IMR-90 (cell line): ENCODE results near the gene SGPL1. TPM values are rescaled to one million over a fixed set of nuclear protein-coding genes. Genes with fewer than 3 reads are reported as not detected.

Source experiments
- ATAC-seq: fragments of 200-7000 bp; cut with Tn5 transposase; 2 replicates; pipeline ENCODE4 v1.9.1; 2020; ENCODE audit warnings: low read depth, mild to moderate bottlenecking, moderate library complexity
- BruUV-seq: library from RNA; stranded (reverse); fragments of 400-500 nt; replicated peaks from 2 replicates; lab custom pipeline; 2021; lab: Mats Ljungman, UMichigan
- CTCF ChIA-PET: fragments of 300-600 bp; formaldehyde crosslinking; extraction: SDS; loops from one replicate; lab custom pipeline; 2021; ENCODE audit warnings: antibody characterized with exemption; lab: Yijun Ruan, JAX
- POLR2A ChIA-PET: fragments of 300-600 bp; sonication (Branson Sonifier 250); formaldehyde crosslinking; loops from one replicate; lab custom pipeline; 2022; ENCODE audit warnings: antibody characterized with exemption; ENCODE audit not compliant: unreplicated experiment; lab: Charles Lee
- DNase-seq: peaks from one replicate; pipeline ENCODE4 v3.0.0; 2013
- H2AFZ ChIP-seq: replicated peaks from 2 replicates; pipeline ENCODE3; 2013; ENCODE audit warnings: low read length, mild to moderate bottlenecking; ENCODE audit not compliant: poor library complexity
- H2AK5ac ChIP-seq: 2 replicates; pipeline ENCODE4 v1.6.1; 2013; ENCODE audit warnings: low read depth, low read length, inconsistent platforms
- H2AK9ac ChIP-seq: replicated peaks from 2 replicates; pipeline ENCODE3; 2013; ENCODE audit warnings: mild to moderate bottlenecking, low read depth, low read length, moderate library complexity; ENCODE audit not compliant: poor library complexity
- H2BK120ac ChIP-seq: 2 replicates; pipeline ENCODE4 v1.6.1; 2013; ENCODE audit warnings: low read depth, low read length, inconsistent platforms
- H2BK15ac ChIP-seq: 3 replicates; pipeline ENCODE4 v1.6.1; 2013; ENCODE audit warnings: low read depth, low read length, inconsistent platforms
- H2BK20ac ChIP-seq: 2 replicates; pipeline ENCODE4 v1.6.1; 2013; ENCODE audit warnings: low read depth, mild to moderate bottlenecking, inconsistent platforms, low read length, moderate library complexity
- H2BK5ac ChIP-seq: 2 replicates; pipeline ENCODE4 v1.6.1; 2013; ENCODE audit warnings: mild to moderate bottlenecking, low read depth, low read length, inconsistent platforms; ENCODE audit not compliant: poor library complexity, severe bottlenecking
- H3K14ac ChIP-seq: replicated peaks from 2 replicates; pipeline ENCODE4 v1.6.1; 2013; ENCODE audit warnings: low read depth, low read length, inconsistent platforms
- H3K18ac ChIP-seq: 2 replicates; pipeline ENCODE4 v1.6.1; 2013; ENCODE audit warnings: low read depth, low read length, control low read depth
- H3K23ac ChIP-seq: 2 replicates; pipeline ENCODE4 v1.6.1; 2013; ENCODE audit warnings: low read depth, low read length, inconsistent platforms
- H3K27ac ChIP-seq: 2 replicates; pipeline ENCODE4 v1.5.1; 2013; ENCODE audit warnings: mild to moderate bottlenecking, control low read depth, low read length; ENCODE audit not compliant: insufficient read depth
- H3K27me3 ChIP-seq: 2 replicates; pipeline ENCODE4 v1.6.1; 2013; ENCODE audit warnings: low read length; ENCODE audit not compliant: control insufficient read depth, insufficient read depth
- H3K36me3 ChIP-seq: 2 replicates; pipeline ENCODE4 v1.6.1; 2013; ENCODE audit warnings: low read length, mixed read lengths; ENCODE audit not compliant: control insufficient read depth, insufficient read depth
- H3K4ac ChIP-seq: 2 replicates; pipeline ENCODE4 v1.6.1; 2013; ENCODE audit warnings: low read depth, low read length, inconsistent platforms
- H3K4me1 ChIP-seq: 2 replicates; pipeline ENCODE4 v1.6.1; 2013; ENCODE audit warnings: low read length, mixed read lengths; ENCODE audit not compliant: control insufficient read depth, insufficient read depth
- H3K4me2 ChIP-seq: 2 replicates; pipeline ENCODE4 v1.6.1; 2013; ENCODE audit warnings: low read depth, mild to moderate bottlenecking, control low read depth, low read length, moderate library complexity
- H3K4me3 ChIP-seq: 2 replicates; pipeline ENCODE4 v1.5.1; 2013; ENCODE audit warnings: low read depth, mild to moderate bottlenecking, control low read depth, low read length, moderate library complexity; ENCODE audit not compliant: insufficient read depth
- H3K56ac ChIP-seq: 2 replicates; pipeline ENCODE4 v1.6.1; 2013; ENCODE audit warnings: low read length, inconsistent platforms; ENCODE audit not compliant: insufficient read depth; ENCODE audit errors: extremely low read depth
- H3K79me1 ChIP-seq, 2 experiments: 2 replicates each; pipeline ENCODE4 v1.6.1; 2013; ENCODE audit warnings: low read length in 2 of 2, inconsistent platforms in 1 of 2, low read depth in 1 of 2
- H3K9ac ChIP-seq: 2 replicates; pipeline ENCODE4 v1.6.1; 2013; ENCODE audit warnings: low read depth, low read length, control low read depth
- H3K9me1 ChIP-seq: 2 replicates; pipeline ENCODE4 v1.6.1; 2013; ENCODE audit warnings: low read length, inconsistent platforms; ENCODE audit not compliant: insufficient read depth
- H3K9me3 ChIP-seq: 2 replicates; pipeline ENCODE4 v1.6.1; 2013; ENCODE audit warnings: low read length; ENCODE audit not compliant: control insufficient read depth, insufficient read depth
- H4K20me1 ChIP-seq: 2 replicates; pipeline ENCODE4 v1.6.1; 2013; ENCODE audit warnings: low read length, inconsistent platforms; ENCODE audit not compliant: insufficient read depth
- H4K5ac ChIP-seq: 2 replicates; pipeline ENCODE4 v1.6.1; 2013; ENCODE audit warnings: mild to moderate bottlenecking, low read depth, low read length, control low read depth
- H4K8ac ChIP-seq, 2 experiments: 2 replicates each; pipeline ENCODE4 v1.6.1; 2013; ENCODE audit warnings: low read depth in 2 of 2, low read length in 2 of 2, control low read depth in 1 of 2, inconsistent platforms in 1 of 2
- H4K91ac ChIP-seq: 2 replicates; pipeline ENCODE4 v1.6.1; 2013; ENCODE audit warnings: low read depth, low read length, inconsistent platforms; ENCODE audit not compliant: insufficient read depth
- CEBPB ChIP-seq: IDR thresholded peaks from 2 replicates; pipeline ENCODE4 v1.6.1; 2012; ENCODE audit warnings: low read depth, low read length, improper control_type of control experiment
- MAFK ChIP-seq: IDR thresholded peaks from 2 replicates; pipeline ENCODE4 v1.6.1; 2012; ENCODE audit warnings: low read depth, low read length, improper control_type of control experiment
- WGBS, 2 experiments: methylation state at CpG; one replicate each; pipeline versions ENCODE4 v1.1.5 to v1.1.7; 2013; ENCODE audit warnings: missing lambda C conversion rate in 2 of 2; ENCODE audit not compliant: insufficient read length in 1 of 2; ENCODE audit errors: extremely low coverage in 2 of 2; 5-methylcytosine and 5-hydroxymethylcytosine counted together
- dilution Hi-C: fragments of 300-500 bp; cut with HindIII; formaldehyde crosslinking; loops from one replicate; pipeline ENCODE4 v1.14.3; 2018; ENCODE audit warnings: low sequenced_read_pairs; ENCODE audit not compliant: unreplicated experiment
- in situ Hi-C: fragments of 300-500 bp; cut with MboI; formaldehyde crosslinking; loops from 3 replicates; pipeline ENCODE4 v1.14.3; 2019; ENCODE audit warnings: low sequenced_read_pairs, inconsistent platforms, mixed read lengths
- intact Hi-C: fragments of 100-400 bp; cut with micrococcal nuclease; formaldehyde crosslinking; loops from 2 replicates; pipeline ENCODE4 v1.10.0; 2022
- polyA plus RNA-seq, 3 experiments: library from polyadenylated mRNA; depleted of rRNA; stranded (reverse); fragments of >200 nt; gene quantifications; 2 replicates each; pipeline ENCODE4 v1.2.3, GENCODE V29; 2012; ENCODE audit warnings: low replicate concordance in 1 of 3
- total RNA-seq: library from RNA; depleted of rRNA; stranded (reverse); fragments of >200 nt; gene quantifications from 2 replicates; pipeline ENCODE4 v1.2.3, GENCODE V29; 2012
- TF ChIP-seq, protein P1 (sequence below): fragments of 150-350 bp; IDR thresholded peaks from 2 replicates; pipeline ENCODE4 v1.6.1; 2016; ENCODE audit warnings: low read depth, mild to moderate bottlenecking, low read length, moderate library complexity, borderline replicate concordance

SGPL1 gene
- total and polyA plus RNA-seq, 2 of the 4 experiments (the other 2 are of a cell fraction): 12.2 to 26.7 TPM

DNA sequence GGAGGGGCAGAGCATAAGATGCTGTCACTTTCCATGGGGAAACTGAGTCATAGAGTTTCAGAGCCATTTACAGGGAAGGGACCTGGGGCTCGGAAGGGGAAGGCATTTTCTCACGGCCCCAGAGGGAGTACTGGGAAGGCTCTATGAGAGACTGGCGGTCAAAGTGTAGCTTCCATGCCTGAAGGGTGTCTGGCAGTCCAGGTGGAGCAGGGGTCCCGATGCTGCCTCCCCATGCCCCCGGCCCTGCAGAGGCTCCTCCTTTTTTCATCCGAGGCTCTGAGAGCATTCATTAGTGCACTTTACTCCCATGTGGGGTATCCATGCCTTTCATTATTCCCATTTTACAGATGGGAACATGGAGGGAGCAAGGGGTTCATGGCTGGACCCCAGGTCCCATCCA is 100.5 kb downstream of the SGPL1 start:
- no peak overlapping the region for H4K91ac ChIP-seq
- H3K79me1 ChIP-seq: no peaks in the 10 kb centered on the region
- H2AFZ ChIP-seq: no peak overlapping the region
- H3K18ac ChIP-seq: no peak overlapping the region
- TF ChIP-seq CEBPB: no peak
- TF ChIP-seq, protein P1, sequence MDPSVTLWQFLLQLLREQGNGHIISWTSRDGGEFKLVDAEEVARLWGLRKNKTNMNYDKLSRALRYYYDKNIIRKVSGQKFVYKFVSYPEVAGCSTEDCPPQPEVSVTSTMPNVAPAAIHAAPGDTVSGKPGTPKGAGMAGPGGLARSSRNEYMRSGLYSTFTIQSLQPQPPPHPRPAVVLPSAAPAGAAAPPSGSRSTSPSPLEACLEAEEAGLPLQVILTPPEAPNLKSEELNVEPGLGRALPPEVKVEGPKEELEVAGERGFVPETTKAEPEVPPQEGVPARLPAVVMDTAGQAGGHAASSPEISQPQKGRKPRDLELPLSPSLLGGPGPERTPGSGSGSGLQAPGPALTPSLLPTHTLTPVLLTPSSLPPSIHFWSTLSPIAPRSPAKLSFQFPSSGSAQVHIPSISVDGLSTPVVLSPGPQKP: no peak
- TF ChIP-seq MAFK: no peak
- no peak for DNase-seq
- CTCF ChIA-PET: interaction anchor here (1.2 kb wide), 1 partner anchor 8 kb away, joined by 3 read pairs; no protein-coding TSS in a partner anchor
- ATAC-seq: no peak
- H2BK15ac ChIP-seq: no peak overlapping the region
- no peaks in the 10 kb centered on the region for H3K4me1 ChIP-seq
- H3K4me3 ChIP-seq: no peak overlapping the region
- dilution Hi-C loops: no loop called here
- no peak overlapping the region for H3K4ac ChIP-seq
- H3K4me2 ChIP-seq: no peak overlapping the region
- H3K9me1 ChIP-seq: no peaks in the 10 kb centered on the region
- no peaks in the 10 kb centered on the region for H3K9me3 ChIP-seq
- in situ Hi-C loops: no loop called here
- no peak overlapping the region for H3K56ac ChIP-seq
- H3K36me3 ChIP-seq: no peaks in the 10 kb centered on the region
- no peaks in the 10 kb centered on the region; the same call in 1 of the 2 replicates for H4K20me1 ChIP-seq
- BruUV-seq: no TSS peak
- H4K8ac ChIP-seq: no peak overlapping the region
- H2BK5ac ChIP-seq: no peak overlapping the region
- no peak overlapping the region for H2AK5ac ChIP-seq
- peaks cover 69% of the 10 kb centered on the region for H3K27me3 ChIP-seq
- H3K9ac ChIP-seq: no peak overlapping the region
- H2BK20ac ChIP-seq: no peak overlapping the region
- H2BK120ac ChIP-seq: no peak overlapping the region
- intact Hi-C loops: no loop called here
- POLR2A ChIA-PET: no interaction called here
- no peak overlapping the region for H4K5ac ChIP-seq
- H2AK9ac ChIP-seq: no peak overlapping the region
- no peak overlapping the region for H3K14ac ChIP-seq
- 57% methylated on average over 2 of the region's 6 CpGs; no CpG with 5 or more reads in 1 of the 2 experiments for WGBS, 2 experiments
- H3K23ac ChIP-seq: no peak overlapping the region
- no peak overlapping the region for H3K27ac ChIP-seq
